GM12878 (cell line): ENCODE measurements around the gene RSPO3. TPM values are rescaled to one million over a fixed set of nuclear protein-coding genes. Genes with fewer than 3 reads are reported as not detected.

Source experiments
- ATAC-seq: fragments of 200-7000 bp; cut with Tn5 transposase; 3 replicates; pipeline ENCODE4 v1.9.1; 2020; ENCODE audit warnings: mild to moderate bottlenecking, moderate library complexity
- BruUV-seq: library from RNA; stranded (reverse); fragments of 400-500 nt; replicated peaks from 2 replicates; lab custom pipeline; 2021; lab: Mats Ljungman, UMichigan
- CTCF ChIA-PET: fragments of 300-600 bp; sonication (Branson Sonifier 250); formaldehyde crosslinking; extraction: SDS; loops from one replicate; lab custom pipeline; 2021; ENCODE audit warnings: inconsistent platforms; lab: Yijun Ruan, JAX
- POLR2A ChIA-PET: fragments of 350-600 bp; formaldehyde crosslinking; extraction: SDS; loops from one replicate; lab custom pipeline; 2021; ENCODE audit warnings: inconsistent platforms; lab: Charles Lee
- RAD21 ChIA-PET: fragments of 300-600 bp; sonication (Branson Sonifier 250); formaldehyde crosslinking; loops from one replicate; lab custom pipeline; 2023; ENCODE audit warnings: antibody characterized with exemption; ENCODE audit not compliant: unreplicated experiment; lab: Charles Lee
- SMC1A ChIA-PET: fragments of 300-600 bp; sonication (Branson Sonifier 250); formaldehyde crosslinking; loops from one replicate; lab custom pipeline; 2023; ENCODE audit not compliant: unreplicated experiment, uncharacterized antibody; lab: Charles Lee
- DNase-seq: peaks from one replicate; pipeline ENCODE4 v3.0.0-alpha.2; 2011; ENCODE audit warnings: low read depth, low spot score
- FAIRE-seq: peaks from 3 replicates; lab custom pipeline; 2011; peaks lifted over from hg19 to GRCh38; lab: Jason Lieb, UNC
- H2AFZ ChIP-seq: 2 replicates; pipeline ENCODE4 v1.6.0; 2011; ENCODE audit warnings: low read depth, low read length, control low read depth; ENCODE audit not compliant: control insufficient read depth
- H3K27ac ChIP-seq: 2 replicates; pipeline ENCODE4 v1.5.1; 2011; ENCODE audit warnings: control low read depth; ENCODE audit not compliant: control insufficient read depth, insufficient read depth
- H3K27me3 ChIP-seq, 2 experiments: replicated peaks in 1 of 2; 2 replicates each; pipeline versions ENCODE4 v1.6.0 to v1.6.1; 2011; ENCODE audit warnings: low read length in 1 of 2; ENCODE audit not compliant: control insufficient read depth in 2 of 2, insufficient read depth in 2 of 2
- H3K36me3 ChIP-seq, 2 experiments: 2 replicates each; pipeline ENCODE4 v1.5.1; 2011; ENCODE audit warnings: low read length in 1 of 2; ENCODE audit not compliant: control insufficient read depth in 2 of 2, insufficient read depth in 2 of 2
- H3K4me1 ChIP-seq: 2 replicates; pipeline ENCODE4 v1.6.1; 2011; ENCODE audit warnings: mild to moderate bottlenecking, low read length, moderate library complexity, mixed read lengths; ENCODE audit not compliant: control insufficient read depth, insufficient read depth
- H3K4me2 ChIP-seq: 2 replicates; pipeline ENCODE4 v1.6.0; 2011; ENCODE audit warnings: control low read depth; ENCODE audit not compliant: control insufficient read depth, insufficient read depth
- H3K4me3 ChIP-seq: fragments of 200-600 bp; sonication (generic); 2 replicates; pipeline ENCODE4 v1.5.1; 2016
- H3K79me2 ChIP-seq: 2 replicates; pipeline ENCODE4 v1.6.0; 2011; ENCODE audit warnings: low read length; ENCODE audit not compliant: control insufficient read depth, insufficient read depth
- H3K9ac ChIP-seq: 2 replicates; pipeline ENCODE4 v1.8.0; 2011; ENCODE audit warnings: low read length, control low read depth, mixed read lengths; ENCODE audit not compliant: control insufficient read depth, insufficient read depth
- H3K9me3 ChIP-seq: replicated peaks from 3 replicates; pipeline ENCODE4 v1.5.1; 2011; ENCODE audit warnings: mild to moderate bottlenecking, low read length; ENCODE audit not compliant: control insufficient read depth, insufficient read depth
- H4K20me1 ChIP-seq: 2 replicates; pipeline ENCODE4 v1.6.0; 2011; ENCODE audit not compliant: control insufficient read depth, insufficient read depth
- FOS ChIP-seq: IDR thresholded peaks from 3 replicates; pipeline ENCODE4 v1.6.1; 2011; ENCODE audit warnings: borderline replicate concordance; ENCODE audit not compliant: insufficient read length; ENCODE audit errors: extremely low read depth
- HCFC1 ChIP-seq: fragments of 150-350 bp; IDR thresholded peaks from 2 replicates; pipeline ENCODE4 v1.6.1; 2014; ENCODE audit warnings: low read length
- NR2C2 ChIP-seq: IDR thresholded peaks from 2 replicates; pipeline ENCODE4 v1.6.1; 2011; ENCODE audit warnings: borderline replicate concordance, low read depth; ENCODE audit not compliant: control insufficient read depth, insufficient read length
- PAX5 ChIP-seq: IDR thresholded peaks from 2 replicates; pipeline ENCODE4 v1.6.1; 2011; ENCODE audit warnings: low read depth, low read length, borderline replicate concordance
- PKNOX1 ChIP-seq: fragments of 450-650 bp; IDR thresholded peaks from 2 replicates; pipeline ENCODE4 v1.6.1; 2016; ENCODE audit warnings: mild to moderate bottlenecking
- WGBS: methylation state at CpG from one replicate; pipeline ENCODE4 v1.1.6; 2016; ENCODE audit warnings: low lambda C conversion rate; ENCODE audit not compliant: insufficient replicate concordance, insufficient coverage; ENCODE audit errors: missing lambda C conversion rate; 5-methylcytosine and 5-hydroxymethylcytosine counted together
- in situ Hi-C: fragments of 300-500 bp; cut with MboI; formaldehyde crosslinking; loops from 9 replicates; pipeline ENCODE4 v1.14.3; 2018; ENCODE audit warnings: mixed read lengths
- intact Hi-C: fragments of 100-400 bp; cut with micrococcal nuclease; formaldehyde crosslinking; loops from one replicate; pipeline ENCODE4 v1.14.2; 2022; ENCODE audit not compliant: unreplicated experiment
- polyA plus RNA-seq, 11 experiments: library from polyadenylated mRNA; depleted of rRNA in 4 of 11; unstranded in 6 of 11; stranded (reverse) in 5 of 11; fragments of >200 nt; fragmentation: Nextera tagmentation in 4 of 11; fragmentation: Illumina TruSeq in 1 of 11; extraction: Ambion mirVana in 4 of 11; extraction: Trizol in 1 of 11; gene quantifications; 1 replicate in 1 of 11; 2 replicates in 10 of 11; pipeline versions ENCODE4 v1.2.1 to v1.2.3, GENCODE V29; 2011 to 2016; ENCODE audit warnings: inconsistent platforms in 2 of 11, missing spikeins in 2 of 11, low read depth in 1 of 11
- total RNA-seq, 4 experiments: library from RNA; depleted of rRNA in 3 of 4; stranded (reverse); fragments of >200 nt in 3 of 4; fragmentation: Illumina TruSeq in 1 of 4; extraction: Trizol in 1 of 4; gene quantifications; 2 replicates each; pipeline versions ENCODE4 v1.2.1 to v1.2.3, GENCODE V29; 2013 to 2021
- TF ChIP-seq, protein P1 (sequence below): fragments of 450-650 bp; IDR thresholded peaks from 2 replicates; pipeline ENCODE4 v1.6.1; 2014; ENCODE audit warnings: mild to moderate bottlenecking
- TF ChIP-seq, protein P2 (sequence below): fragments of 450-650 bp; IDR thresholded peaks from 2 replicates; pipeline ENCODE4 v1.6.1; 2017; ENCODE audit warnings: low read depth, mild to moderate bottlenecking, moderate library complexity
- TF ChIP-seq, protein P3 (sequence below): IDR thresholded peaks from 2 replicates; pipeline ENCODE4 v1.6.1; 2012; ENCODE audit warnings: low read depth, low read length, improper control_type of control experiment

The RSPO3 gene
- total and polyA plus RNA-seq, 10 of the 15 experiments (the other 5 are each of a cell fraction or from before 2014, with no cell fraction given), result 0.16 TPM; not detected in 9

- 23% methylated on average over 1 of the region's 1 CpG for WGBS
- FAIRE-seq (no peak), DNase-seq (no peak), ATAC-seq (no peak)
- Histone ChIP-seq H3K79me2 (no peaks in the 10 kb centered on the region), H3K27ac (no peak overlapping the region), H3K4me2 (no peak overlapping the region), H3K9me3 (no peaks in the 10 kb centered on the region), H3K27me3 (no peaks in the 10 kb centered on the region; a peak in 1 of 4 replicates), H3K36me3 (no peaks in the 10 kb centered on the region), H3K9ac (no peak overlapping the region), H3K4me1 (no peaks in the 10 kb centered on the region), H2AFZ (no peak overlapping the region), H3K4me3 (no peak overlapping the region), H4K20me1 (no peaks in the 10 kb centered on the region)
- RAD21 ChIA-PET, result no interaction called here
- in situ Hi-C loops, result no loop called here
- intact Hi-C loops, result no loop called here
- BruUV-seq, result no TSS peak
- POLR2A ChIA-PET, result no interaction called here
- SMC1A ChIA-PET, result no interaction called here
- TF ChIP-seq PKNOX1 (peak; percentile 25; the same call in 1 of the 2 replicates), PAX5 (no peak)
- CTCF ChIA-PET, result interaction anchor here (0.6 kb wide), 1 partner anchor 583 kb away, joined by 3 read pairs; no protein-coding TSS in a partner anchor
Observed at GRCh38 chr6:127160484-127160883, 42.0 kb downstream of the RSPO3 start.

- H2AFZ ChIP-seq, result no peak overlapping the region
- WGBS, result 14% methylated on average over 3 of the region's 3 CpGs
- ATAC-seq (no peak), DNase-seq (no peak), FAIRE-seq (no peak)
- ChIA-PET RAD21 (no interaction called here), SMC1A (no interaction called here), CTCF (no interaction called here), POLR2A (no interaction called here)
- no peaks in the 10 kb centered on the region for H4K20me1 ChIP-seq
- no peak overlapping the region for H3K4me2 ChIP-seq
- no peak overlapping the region for H3K4me3 ChIP-seq
- H3K27me3 ChIP-seq, result no peaks in the 10 kb centered on the region
- no peaks in the 10 kb centered on the region for H3K4me1 ChIP-seq
- no peaks in the 10 kb centered on the region for H3K9me3 ChIP-seq
- no peaks in the 10 kb centered on the region for H3K36me3 ChIP-seq
- no peak overlapping the region for H3K9ac ChIP-seq
- no TSS peak for BruUV-seq
- intact Hi-C loops, result no loop called here
- H3K27ac ChIP-seq, result no peak overlapping the region
- in situ Hi-C loops, result no loop called here
- H3K79me2 ChIP-seq, result no peaks in the 10 kb centered on the region
- TF ChIP-seq, protein P1, sequence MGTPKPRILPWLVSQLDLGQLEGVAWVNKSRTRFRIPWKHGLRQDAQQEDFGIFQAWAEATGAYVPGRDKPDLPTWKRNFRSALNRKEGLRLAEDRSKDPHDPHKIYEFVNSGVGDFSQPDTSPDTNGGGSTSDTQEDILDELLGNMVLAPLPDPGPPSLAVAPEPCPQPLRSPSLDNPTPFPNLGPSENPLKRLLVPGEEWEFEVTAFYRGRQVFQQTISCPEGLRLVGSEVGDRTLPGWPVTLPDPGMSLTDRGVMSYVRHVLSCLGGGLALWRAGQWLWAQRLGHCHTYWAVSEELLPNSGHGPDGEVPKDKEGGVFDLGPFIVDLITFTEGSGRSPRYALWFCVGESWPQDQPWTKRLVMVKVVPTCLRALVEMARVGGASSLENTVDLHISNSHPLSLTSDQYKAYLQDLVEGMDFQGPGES, result no peak
- TF ChIP-seq FOS, result no peak
- TF ChIP-seq, protein P2, sequence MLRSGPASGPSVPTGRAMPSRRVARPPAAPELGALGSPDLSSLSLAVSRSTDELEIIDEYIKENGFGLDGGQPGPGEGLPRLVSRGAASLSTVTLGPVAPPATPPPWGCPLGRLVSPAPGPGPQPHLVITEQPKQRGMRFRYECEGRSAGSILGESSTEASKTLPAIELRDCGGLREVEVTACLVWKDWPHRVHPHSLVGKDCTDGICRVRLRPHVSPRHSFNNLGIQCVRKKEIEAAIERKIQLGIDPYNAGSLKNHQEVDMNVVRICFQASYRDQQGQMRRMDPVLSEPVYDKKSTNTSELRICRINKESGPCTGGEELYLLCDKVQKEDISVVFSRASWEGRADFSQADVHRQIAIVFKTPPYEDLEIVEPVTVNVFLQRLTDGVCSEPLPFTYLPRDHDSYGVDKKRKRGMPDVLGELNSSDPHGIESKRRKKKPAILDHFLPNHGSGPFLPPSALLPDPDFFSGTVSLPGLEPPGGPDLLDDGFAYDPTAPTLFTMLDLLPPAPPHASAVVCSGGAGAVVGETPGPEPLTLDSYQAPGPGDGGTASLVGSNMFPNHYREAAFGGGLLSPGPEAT, result no peak
- TF ChIP-seq, protein P3, sequence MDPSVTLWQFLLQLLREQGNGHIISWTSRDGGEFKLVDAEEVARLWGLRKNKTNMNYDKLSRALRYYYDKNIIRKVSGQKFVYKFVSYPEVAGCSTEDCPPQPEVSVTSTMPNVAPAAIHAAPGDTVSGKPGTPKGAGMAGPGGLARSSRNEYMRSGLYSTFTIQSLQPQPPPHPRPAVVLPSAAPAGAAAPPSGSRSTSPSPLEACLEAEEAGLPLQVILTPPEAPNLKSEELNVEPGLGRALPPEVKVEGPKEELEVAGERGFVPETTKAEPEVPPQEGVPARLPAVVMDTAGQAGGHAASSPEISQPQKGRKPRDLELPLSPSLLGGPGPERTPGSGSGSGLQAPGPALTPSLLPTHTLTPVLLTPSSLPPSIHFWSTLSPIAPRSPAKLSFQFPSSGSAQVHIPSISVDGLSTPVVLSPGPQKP, result no peak
- TF ChIP-seq NR2C2, result no peak
- no peak for TF ChIP-seq HCFC1
Observed at GRCh38 chr6:127162836-127163235, 44.4 kb downstream of the RSPO3 start.
